Activated CD8-positive, alpha-beta memory T cell treated with anti-CD3 and anti-CD28 coated beads, Interleukin-2, amount 50 U/mL, for 48 hours (primary cell): ENCODE data around the gene ANK2.
A peak's percentile ranks its signal among the peaks of the same experiment; 100 is the strongest.
"Not testable (repeated sequence)": the region's sequence is repeated elsewhere in the genome, so short reads cannot be mapped to it uniquely, and the experiment has no call there.

Source experiments
- DNase-seq: peaks from one replicate; pipeline ENCODE4 v3.0.0-alpha.2; 2020

The ANK2 gene

GRCh38 chr4:113221990-113222389, 172.5 kb downstream of the ANK2 start:
- DNase-seq = no peak

- DNase-seq = no peak
Observed at GRCh38 chr4:113222471-113222870, 173.0 kb downstream of the ANK2 start.

GRCh38 chr4:113223001-113223400, 173.5 kb downstream of the ANK2 start:
- no peak for DNase-seq

- DNase-seq = no peak
Observed at GRCh38 chr4:113232194-113232593, 182.7 kb downstream of the ANK2 start.

- no peak for DNase-seq
Observed at GRCh38 chr4:113236916-113237315, 187.5 kb downstream of the ANK2 start.

GRCh38 chr4:113243312-113243711, 193.9 kb downstream of the ANK2 start:
- no peak for DNase-seq

GRCh38 chr4:113244747-113245146, 195.3 kb downstream of the ANK2 start:
- DNase-seq = not testable (repeated sequence)

- DNase-seq = no peak
Observed at GRCh38 chr4:113248320-113248719, 198.9 kb downstream of the ANK2 start.

- no peak for DNase-seq
Observed at GRCh38 chr4:113255628-113256027, 206.2 kb downstream of the ANK2 start.

GRCh38 chr4:113256946-113257345, 207.5 kb downstream of the ANK2 start:
- DNase-seq = no peak

GRCh38 chr4:113260688-113261087, 211.2 kb downstream of the ANK2 start:
- DNase-seq = no peak

GRCh38 chr4:113263274-113263673, 213.8 kb downstream of the ANK2 start:
- DNase-seq = no peak

GRCh38 chr4:113270520-113271319, 221.3 kb downstream of the ANK2 start:
- DNase-seq = no peak

GRCh38 chr4:113272523-113272922, 223.1 kb downstream of the ANK2 start:
- DNase-seq = no peak

- DNase-seq = no peak
Observed at GRCh38 chr4:113273721-113274220, 224.3 kb downstream of the ANK2 start.

- DNase-seq = no peak
Observed at GRCh38 chr4:113276464-113277170, 227.2 kb downstream of the ANK2 start.

GRCh38 chr4:113278324-113278934, 229.0 kb downstream of the ANK2 start:
- DNase-seq = peak; percentile 78

GRCh38 chr4:113285501-113285900, 236.0 kb downstream of the ANK2 start:
- DNase-seq = no peak

- no peak for DNase-seq
Observed at GRCh38 chr4:113288257-113288656, 238.8 kb downstream of the ANK2 start.

- DNase-seq = no peak
Observed at GRCh38 chr4:113288696-113289095, 239.2 kb downstream of the ANK2 start.

- no peak for DNase-seq
Observed at GRCh38 chr4:113289766-113290165, 240.3 kb downstream of the ANK2 start.

GRCh38 chr4:113290666-113291065, 241.2 kb downstream of the ANK2 start:
- no peak for DNase-seq

GRCh38 chr4:113292371-113293042, 243.1 kb downstream of the ANK2 start:
- no peak for DNase-seq
